ENCODE data around the gene RASGEF1C.

Gene RASGEF1C

DNA sequence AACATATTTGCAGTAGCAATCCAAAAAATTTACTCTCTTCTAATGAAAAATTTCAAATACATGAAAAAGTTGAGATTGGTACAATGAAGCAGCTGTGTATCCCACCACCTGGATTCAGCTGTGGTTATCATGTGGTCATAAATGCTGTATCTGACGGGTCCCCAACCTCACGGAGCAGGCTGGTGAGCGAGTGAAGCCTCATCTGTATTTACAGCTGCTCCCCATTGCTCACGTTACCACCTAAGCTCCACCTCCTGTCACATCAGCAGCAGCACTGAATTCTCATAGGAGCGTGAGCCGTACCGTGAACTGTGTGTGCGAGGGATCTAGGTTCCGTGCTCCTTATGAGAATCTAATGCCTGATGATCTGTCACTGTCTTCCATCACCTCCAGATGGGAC is 130.7 kb downstream of the RASGEF1C start:
- H3K9ac ChIP-seq: no peak overlapping the region
- H3K79me2 ChIP-seq (ENCODE audit: insufficient read depth, low read depth): no peaks in the 10 kb centered on the region
- no peaks in the 10 kb centered on the region for H3K4me1 ChIP-seq (ENCODE audit: low read depth, poor library complexity, severe bottlenecking)
- no peak overlapping the region for H3K27ac ChIP-seq
- no peak overlapping the region for H2AFZ ChIP-seq (ENCODE audit: low read depth)
- no peak overlapping the region for H3K4me2 ChIP-seq
- TF ChIP-seq, protein P1, sequence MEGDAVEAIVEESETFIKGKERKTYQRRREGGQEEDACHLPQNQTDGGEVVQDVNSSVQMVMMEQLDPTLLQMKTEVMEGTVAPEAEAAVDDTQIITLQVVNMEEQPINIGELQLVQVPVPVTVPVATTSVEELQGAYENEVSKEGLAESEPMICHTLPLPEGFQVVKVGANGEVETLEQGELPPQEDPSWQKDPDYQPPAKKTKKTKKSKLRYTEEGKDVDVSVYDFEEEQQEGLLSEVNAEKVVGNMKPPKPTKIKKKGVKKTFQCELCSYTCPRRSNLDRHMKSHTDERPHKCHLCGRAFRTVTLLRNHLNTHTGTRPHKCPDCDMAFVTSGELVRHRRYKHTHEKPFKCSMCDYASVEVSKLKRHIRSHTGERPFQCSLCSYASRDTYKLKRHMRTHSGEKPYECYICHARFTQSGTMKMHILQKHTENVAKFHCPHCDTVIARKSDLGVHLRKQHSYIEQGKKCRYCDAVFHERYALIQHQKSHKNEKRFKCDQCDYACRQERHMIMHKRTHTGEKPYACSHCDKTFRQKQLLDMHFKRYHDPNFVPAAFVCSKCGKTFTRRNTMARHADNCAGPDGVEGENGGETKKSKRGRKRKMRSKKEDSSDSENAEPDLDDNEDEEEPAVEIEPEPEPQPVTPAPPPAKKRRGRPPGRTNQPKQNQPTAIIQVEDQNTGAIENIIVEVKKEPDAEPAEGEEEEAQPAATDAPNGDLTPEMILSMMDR (conservative IDR thresholded peaks at IDR 0.05; ENCODE audit: low read depth, low read length): no peak
- H4K20me1 ChIP-seq (ENCODE audit: insufficient read depth): no peaks in the 10 kb centered on the region
- no peak overlapping the region for H3K4me3 ChIP-seq (IDR thresholded peaks at IDR 0.05; ENCODE audit: insufficient read depth, low read depth, low read length)
- H3K27me3 ChIP-seq (ENCODE audit: insufficient read depth, low read depth): no peaks in the 10 kb centered on the region
- H3K36me3 ChIP-seq (ENCODE audit: insufficient read depth): no peaks in the 10 kb centered on the region

DNA sequence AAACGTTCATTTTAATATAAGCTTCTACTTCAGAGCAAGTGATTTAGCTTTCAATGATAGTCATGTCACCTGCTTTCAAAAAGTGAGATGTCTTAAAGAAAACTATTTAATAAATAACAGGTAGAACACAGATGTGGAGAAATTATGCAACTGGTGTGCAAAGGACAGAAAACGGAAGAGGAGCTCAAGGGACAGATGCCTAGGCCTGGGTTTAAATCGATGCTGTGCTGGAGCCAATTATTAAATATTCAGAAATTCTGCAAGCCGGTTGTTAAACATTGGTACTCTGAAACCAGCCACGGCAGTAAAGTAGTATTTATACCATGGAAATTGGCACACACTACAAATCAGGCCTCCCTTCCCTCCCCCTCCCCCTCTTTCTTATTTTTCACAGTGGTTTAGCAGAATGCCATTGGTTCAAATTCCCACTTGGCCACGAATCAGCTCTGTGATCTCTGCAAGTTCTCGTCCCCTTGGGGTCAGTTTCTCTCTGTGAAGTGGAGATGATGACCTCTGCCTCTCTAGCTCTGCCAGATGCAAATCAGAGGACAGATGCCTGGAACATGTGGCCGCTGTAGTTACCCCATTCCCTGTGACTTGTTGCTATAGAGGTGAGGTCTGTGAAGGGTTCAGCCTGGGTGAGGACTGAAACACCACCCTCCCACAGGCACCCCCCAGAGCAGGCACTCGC is 131.3 kb downstream of the RASGEF1C start:
- H3K4me1 ChIP-seq (ENCODE audit: low read depth, poor library complexity, severe bottlenecking): no peaks in the 10 kb centered on the region
- no peaks in the 10 kb centered on the region for H4K20me1 ChIP-seq (ENCODE audit: insufficient read depth)
- TF ChIP-seq, protein P1 (conservative IDR thresholded peaks at IDR 0.05; ENCODE audit: low read depth, low read length): no peak
- no peaks in the 10 kb centered on the region for H3K79me2 ChIP-seq (ENCODE audit: insufficient read depth, low read depth)
- no peak overlapping the region for H2AFZ ChIP-seq (ENCODE audit: low read depth)
- no peak overlapping the region for H3K4me2 ChIP-seq
- no peaks in the 10 kb centered on the region for H3K36me3 ChIP-seq (ENCODE audit: insufficient read depth)
- H3K27me3 ChIP-seq (ENCODE audit: insufficient read depth, low read depth): no peaks in the 10 kb centered on the region
- no peak overlapping the region for H3K27ac ChIP-seq
- H3K9ac ChIP-seq: no peak overlapping the region
- H3K4me3 ChIP-seq (IDR thresholded peaks at IDR 0.05; ENCODE audit: insufficient read depth, low read depth, low read length): no peak overlapping the region

DNA sequence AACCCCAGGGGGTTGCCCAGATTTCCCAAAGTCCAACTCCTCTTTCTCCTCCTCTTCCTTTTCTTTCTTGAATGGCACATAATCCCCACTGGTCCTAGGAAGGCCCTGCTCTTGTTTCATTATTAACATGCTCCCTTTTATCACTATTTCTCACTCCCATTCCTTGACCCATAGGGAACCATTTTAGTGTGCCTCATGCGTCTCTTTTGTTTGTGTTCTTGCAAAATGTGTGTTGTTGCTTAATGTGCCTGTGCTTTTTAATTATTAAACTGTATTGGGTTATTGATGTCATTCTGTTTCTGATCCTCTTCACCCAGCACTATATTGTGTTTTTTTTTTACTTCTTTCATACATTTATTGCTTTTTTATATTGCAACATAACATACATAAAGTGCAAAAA is 133.3 kb downstream of the RASGEF1C start:
- H3K79me2 ChIP-seq (ENCODE audit: insufficient read depth, low read depth): no peaks in the 10 kb centered on the region

DNA sequence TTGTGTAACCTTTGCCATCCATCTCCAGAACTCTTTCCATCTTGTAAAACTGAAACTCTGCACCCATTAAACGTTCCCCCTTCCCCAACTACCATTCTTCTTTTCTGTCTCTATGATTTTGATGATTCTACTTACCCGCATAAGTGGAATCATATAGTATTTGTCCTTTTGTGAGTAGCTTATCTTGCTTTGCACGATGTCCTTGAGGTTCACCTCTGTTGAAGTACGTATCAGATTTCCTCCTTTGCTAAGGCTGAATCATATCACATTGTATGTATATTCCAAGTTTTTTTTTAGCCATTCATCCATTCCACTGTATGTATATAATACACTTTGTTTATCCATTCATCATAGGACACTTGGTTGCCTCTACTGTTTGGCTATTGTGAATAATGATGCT is 134.5 kb downstream of the RASGEF1C start:
- H2AFZ ChIP-seq (ENCODE audit: low read depth): no peak overlapping the region
- H3K4me1 ChIP-seq (ENCODE audit: low read depth, poor library complexity, severe bottlenecking): no peaks in the 10 kb centered on the region
- H3K4me3 ChIP-seq (IDR thresholded peaks at IDR 0.05; ENCODE audit: insufficient read depth, low read depth, low read length): no peak overlapping the region
- no peak overlapping the region for H3K9ac ChIP-seq
- TF ChIP-seq, protein P1 (conservative IDR thresholded peaks at IDR 0.05; ENCODE audit: low read depth, low read length): no peak
- 0 out of 2 replicates have a peak, but pooled peaks cover 2% of the 10 kb centered on the region for H3K27me3 ChIP-seq (ENCODE audit: insufficient read depth, low read depth)
- H3K4me2 ChIP-seq: no peak overlapping the region
- H4K20me1 ChIP-seq (ENCODE audit: insufficient read depth): no peaks in the 10 kb centered on the region
- H3K79me2 ChIP-seq (ENCODE audit: insufficient read depth, low read depth): no peaks in the 10 kb centered on the region
- H3K27ac ChIP-seq: no peak overlapping the region
- no peaks in the 10 kb centered on the region for H3K36me3 ChIP-seq (ENCODE audit: insufficient read depth)

More for the DNA sequence above, 133.3 kb downstream of the RASGEF1C start:
- no peak overlapping the region for H3K4me3 ChIP-seq (IDR thresholded peaks at IDR 0.05; ENCODE audit: insufficient read depth, low read depth, low read length)
- TF ChIP-seq, protein P1 (conservative IDR thresholded peaks at IDR 0.05; ENCODE audit: low read depth, low read length): no peak
- H3K9ac ChIP-seq: no peak overlapping the region
- no peaks in the 10 kb centered on the region for H3K27me3 ChIP-seq (ENCODE audit: insufficient read depth, low read depth)
- H3K27ac ChIP-seq: no peak overlapping the region
- no peak overlapping the region for H3K4me2 ChIP-seq
- H3K36me3 ChIP-seq (ENCODE audit: insufficient read depth): no peaks in the 10 kb centered on the region
- no peaks in the 10 kb centered on the region for H4K20me1 ChIP-seq (ENCODE audit: insufficient read depth)
- H3K4me1 ChIP-seq (ENCODE audit: low read depth, poor library complexity, severe bottlenecking): no peaks in the 10 kb centered on the region
- no peak overlapping the region for H2AFZ ChIP-seq (ENCODE audit: low read depth)

Data from KMS-11 (cell line).